GM21367 (cell line): ENCODE measurements around the gene RBBP8.
"Not testable (repeated sequence)": the region's sequence is repeated elsewhere in the genome, so short reads cannot be mapped to it uniquely, and the experiment has no call there.

Experiments
- ATAC-seq: cut with Tn5 transposase; IDR thresholded peaks from one replicate; pipeline ENCODE4 v1.9.1; 2021; ENCODE audit not compliant: unreplicated experiment

Gene RBBP8

DNA sequence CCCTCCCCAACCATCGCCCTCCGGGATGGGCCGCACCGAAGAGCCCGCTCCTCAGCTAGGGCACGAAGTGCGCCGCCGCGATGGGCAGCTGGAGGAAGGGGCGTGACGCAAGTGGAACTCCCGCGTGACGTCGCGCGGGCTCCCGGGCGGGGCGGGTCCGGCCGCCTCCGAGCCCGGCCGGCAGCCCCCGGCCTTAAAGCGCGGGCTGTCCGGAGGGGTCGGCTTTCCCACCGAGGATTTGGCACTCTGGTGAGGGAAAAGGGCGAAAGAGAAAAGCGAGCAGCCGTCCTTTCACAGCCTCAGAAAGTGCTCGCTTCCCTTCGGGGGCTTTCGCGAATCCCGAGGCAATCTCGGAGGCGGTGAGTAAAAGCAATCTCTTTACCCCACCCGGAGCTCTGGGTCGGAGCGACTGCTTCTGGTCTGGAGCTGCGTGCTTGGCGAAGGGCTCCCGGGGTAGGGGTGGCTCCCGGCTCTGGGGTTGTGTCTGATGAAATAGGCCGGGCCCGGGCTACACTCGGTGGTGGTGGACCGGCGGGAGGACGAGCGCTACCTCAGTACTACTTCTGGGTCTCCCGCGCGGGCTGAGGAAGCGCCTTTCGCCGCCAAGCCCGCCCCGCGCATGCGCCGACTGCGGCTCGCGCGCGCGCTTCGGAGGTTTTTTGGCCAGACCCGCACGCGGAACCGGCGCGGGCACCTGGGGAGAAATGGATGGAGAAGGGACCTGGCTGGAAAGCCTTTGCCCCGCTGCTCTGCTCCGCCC, at the start of gene RBBP8:
TSS of gene RBBP8 (plus strand) at position 123 of the 760 bp plus-strand sequence. CDS start 3,524 bp downstream, outside the sequence.
- peak; percentile 66 for ATAC-seq

DNA sequence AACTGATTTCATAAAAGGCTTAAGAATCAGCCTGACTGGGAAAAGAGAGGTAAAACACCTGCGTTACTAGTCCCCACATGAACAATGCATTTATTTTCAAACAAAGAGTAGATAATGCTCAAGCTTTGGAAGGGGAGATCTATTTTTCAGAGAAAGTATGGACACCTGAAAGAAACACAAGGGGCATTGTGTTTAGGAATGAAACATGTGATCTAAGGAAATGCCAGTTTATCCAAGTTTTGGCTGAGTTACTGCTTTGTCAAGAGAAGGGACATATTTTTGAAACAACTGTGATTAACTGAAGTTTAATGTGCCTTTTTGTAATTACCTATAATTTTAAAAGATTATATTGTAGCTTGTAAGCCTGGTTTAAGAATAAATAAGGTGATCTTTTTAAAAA, 49.3 kb upstream of the RBBP8 start:
- no peak for ATAC-seq

DNA sequence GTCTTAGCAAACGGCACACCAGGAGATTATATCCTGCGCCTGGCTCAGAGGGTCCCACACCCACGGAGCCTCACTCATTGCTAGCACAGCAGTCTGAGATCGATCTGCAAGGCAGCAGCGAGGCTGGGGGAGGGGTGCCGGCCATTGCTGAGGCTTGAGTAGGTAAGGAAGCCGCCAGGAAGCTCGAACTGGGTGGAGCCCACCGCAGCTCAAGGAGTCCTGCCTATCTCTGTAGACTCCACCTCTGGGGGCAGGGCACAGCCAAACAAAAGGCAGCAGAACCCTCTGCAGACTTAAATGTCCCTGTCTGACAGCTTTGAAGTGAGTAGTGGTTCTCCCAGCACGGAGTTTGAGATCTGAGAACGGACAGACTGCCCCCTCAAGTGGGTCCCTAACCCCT, 47.4 kb upstream of the RBBP8 start:
- ATAC-seq, result not testable (repeated sequence)

DNA sequence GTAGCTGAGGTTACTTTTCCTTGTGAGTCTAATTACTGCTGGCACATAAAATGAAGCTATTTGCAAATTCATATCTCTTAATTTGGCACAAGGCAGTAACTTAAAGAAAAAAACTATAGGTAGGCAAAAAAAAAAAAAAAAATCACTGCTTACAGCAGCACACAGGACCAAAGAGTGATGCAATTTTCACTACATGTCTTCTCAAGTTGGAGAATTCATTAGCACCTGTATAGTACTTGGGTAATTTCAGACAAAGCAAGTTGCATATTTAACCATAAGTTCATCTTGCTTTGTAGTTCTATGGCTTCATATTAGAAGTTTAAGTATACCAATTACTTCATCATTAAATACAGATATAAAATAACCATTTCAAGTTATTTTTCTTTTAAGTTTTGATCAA, 33.7 kb upstream of the RBBP8 start:
- no peak for ATAC-seq

DNA sequence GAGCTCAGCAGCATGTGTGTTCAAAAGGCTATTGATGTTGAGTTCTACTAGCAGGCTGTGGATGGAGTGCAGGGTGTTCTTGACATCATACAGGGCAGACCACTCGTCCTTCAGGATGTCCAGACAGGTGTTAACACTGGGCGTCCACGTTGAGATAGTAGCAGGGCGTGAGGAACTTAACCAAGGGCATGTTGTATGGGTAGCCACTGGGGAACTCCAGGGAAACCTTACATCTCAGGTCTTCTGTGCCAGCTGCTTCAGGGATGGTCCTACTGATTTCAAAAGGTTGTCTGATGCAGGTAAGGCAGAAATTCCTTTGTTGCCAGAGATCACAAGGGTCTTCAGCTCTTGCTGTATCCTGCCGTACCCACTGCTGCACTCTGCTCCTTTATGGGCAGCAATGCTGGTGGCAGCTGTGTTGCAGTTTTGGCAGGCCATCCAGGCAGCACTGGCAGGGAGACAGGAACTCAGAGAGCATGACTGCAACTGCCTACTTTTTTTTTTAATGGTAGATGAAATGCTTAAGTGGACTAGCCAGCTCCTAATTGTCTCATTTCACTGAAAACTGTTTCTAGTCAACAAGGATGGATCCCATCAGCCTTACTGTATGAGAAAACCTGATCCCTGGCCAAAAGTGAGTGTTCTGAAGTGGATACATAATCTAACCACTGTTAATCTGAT, 32.4 kb upstream of the RBBP8 start:
- ATAC-seq, result no peak

DNA sequence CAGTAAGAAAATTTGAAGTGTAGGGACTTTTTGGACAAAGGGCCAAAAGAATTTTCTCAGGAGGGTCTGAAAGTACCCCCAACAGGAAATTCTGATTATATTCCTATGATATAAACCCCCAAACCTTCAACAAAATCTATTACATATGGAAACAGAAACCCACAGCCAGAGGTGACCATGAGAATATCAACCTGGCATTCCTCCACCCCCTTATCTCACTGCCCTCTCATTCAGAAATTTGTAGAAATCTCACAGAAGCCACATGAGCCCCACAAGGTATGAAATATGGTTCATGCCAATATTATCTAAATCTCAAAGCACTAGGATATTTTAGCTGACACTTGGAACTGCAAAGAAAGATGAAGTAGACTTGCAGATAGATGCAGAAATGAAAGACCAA, 31.0 kb upstream of the RBBP8 start:
- ATAC-seq, result no peak

DNA sequence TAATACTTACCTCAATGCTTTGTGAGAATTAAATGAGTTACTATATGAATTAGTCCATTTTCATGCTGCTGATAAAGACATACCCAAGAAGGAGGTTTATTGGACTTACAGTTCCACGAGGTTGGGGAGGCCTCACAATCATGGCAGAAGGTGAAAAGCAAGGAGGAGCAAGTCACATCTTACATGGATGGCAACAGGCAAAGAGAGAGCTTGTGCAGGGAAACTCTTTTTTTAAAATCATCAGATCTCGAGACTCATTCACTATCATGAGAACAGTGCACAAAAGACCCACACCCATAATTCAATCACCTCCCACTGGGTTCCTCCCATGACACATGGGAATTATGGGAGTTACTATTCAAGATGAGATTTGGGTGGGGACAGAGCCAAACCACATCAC, 29.9 kb upstream of the RBBP8 start:
- not testable (repeated sequence) for ATAC-seq

DNA sequence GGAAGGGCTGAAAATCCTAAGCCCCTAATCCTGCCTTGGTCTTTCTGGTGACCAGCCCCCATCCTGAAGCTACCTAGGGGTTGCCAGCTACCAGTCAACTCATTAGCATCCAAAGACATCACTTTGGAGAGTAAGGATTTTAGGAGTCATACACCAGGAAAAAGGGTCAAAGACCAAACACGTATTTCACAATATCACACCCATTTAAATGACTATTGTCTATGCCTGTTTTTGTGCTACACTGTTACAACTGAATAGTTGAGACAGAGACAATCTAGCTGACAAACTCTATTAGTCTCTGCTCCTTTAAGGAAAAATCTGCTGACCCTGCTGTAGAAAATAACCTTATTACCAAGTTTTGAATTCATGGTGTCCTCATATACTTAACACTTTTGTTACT, 21.0 kb upstream of the RBBP8 start:
- no peak for ATAC-seq

DNA sequence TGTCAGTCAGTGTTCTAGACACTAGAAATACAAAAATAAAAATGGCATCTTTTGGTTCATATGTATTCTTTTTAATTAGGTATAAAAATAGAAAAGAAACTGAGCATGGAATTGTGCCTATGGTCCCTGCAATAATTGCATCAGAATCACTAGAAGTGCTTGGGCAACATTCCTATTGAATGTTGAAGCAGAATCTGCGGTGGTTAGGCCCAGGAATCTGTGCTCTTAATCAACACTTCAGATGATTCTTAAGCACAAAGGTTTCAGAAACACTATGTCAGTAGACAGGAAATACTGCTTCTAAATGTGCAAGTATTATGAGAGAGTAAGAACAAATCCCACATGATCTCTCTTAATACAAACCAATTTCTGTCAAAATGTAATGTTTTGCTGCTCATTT, 20.3 kb upstream of the RBBP8 start:
- ATAC-seq, result no peak

DNA sequence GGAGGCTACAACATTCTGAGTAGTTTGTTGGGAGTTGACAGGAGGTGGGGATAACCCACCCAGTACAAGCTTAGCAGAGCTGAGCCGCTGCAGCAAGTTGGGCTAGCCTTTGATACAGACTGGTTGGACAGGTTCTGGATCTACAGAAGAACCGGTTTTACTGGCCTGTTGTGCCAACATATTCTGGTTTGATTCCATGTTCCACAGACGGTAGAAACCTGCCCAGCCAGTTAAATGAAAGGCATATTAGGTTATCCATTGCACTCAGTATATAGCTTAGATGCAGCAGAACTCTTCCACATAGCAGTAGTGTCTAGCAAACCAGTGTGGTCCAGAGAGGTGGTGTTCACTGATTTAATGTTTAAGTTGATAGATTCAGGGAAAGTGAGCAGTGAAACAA, 19.3 kb upstream of the RBBP8 start:
- ATAC-seq, result no peak

DNA sequence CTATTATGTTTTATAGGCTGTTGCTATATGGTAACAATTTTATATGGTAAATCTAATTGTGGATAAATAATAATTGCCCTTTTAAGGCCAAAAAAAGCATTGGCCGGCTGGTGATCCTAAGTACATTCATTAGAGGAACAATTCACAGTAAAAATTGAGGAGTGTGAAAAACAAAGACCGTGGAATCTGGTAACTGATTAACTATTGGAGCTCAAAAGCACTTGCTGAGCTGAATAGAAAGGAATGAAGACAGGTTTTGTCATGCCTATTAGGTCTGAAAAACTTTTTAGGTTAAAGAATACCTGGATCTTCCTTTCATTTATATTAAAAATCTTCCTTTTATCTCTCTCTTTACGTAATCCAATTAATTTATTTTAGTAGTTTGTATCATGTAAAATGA, 18.5 kb upstream of the RBBP8 start:
- ATAC-seq, result no peak

DNA sequence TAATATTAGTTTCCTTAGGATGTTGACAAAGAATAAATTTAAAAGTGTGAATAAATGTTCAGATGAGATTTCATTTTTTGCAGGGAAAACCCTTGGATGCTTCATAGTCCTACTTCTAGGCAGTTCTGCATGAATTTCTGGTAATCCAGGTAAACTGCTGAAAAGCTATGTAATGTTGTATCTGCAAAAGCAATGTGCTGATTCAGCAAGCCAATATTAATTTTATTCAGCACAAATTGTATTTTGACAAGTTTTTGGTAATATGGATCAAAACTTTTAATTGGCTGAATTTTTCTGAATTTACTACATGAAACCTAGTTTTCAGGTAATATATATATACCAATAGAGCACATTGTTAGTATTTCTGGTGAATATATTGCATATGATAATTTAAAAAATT, 17.8 kb upstream of the RBBP8 start:
- no peak for ATAC-seq

DNA sequence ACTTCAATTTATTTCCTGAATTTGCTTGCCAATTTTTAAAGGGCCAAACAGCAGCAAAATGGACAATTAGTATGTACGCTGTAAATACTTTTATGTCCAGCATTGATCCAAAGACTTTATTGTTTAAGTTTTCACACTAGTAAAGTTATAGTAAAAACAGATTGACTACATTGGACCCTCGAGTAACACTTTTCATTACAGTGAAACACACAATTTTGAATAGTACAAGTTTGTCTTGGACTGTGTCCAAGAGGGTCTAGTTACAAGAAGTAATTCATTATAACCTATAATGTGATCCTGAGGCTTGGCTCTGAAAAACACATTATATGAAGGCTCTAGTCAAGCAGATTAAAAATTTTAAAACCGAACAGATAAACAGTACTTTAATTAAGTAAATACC, 11.4 kb upstream of the RBBP8 start:
- no peak for ATAC-seq

DNA sequence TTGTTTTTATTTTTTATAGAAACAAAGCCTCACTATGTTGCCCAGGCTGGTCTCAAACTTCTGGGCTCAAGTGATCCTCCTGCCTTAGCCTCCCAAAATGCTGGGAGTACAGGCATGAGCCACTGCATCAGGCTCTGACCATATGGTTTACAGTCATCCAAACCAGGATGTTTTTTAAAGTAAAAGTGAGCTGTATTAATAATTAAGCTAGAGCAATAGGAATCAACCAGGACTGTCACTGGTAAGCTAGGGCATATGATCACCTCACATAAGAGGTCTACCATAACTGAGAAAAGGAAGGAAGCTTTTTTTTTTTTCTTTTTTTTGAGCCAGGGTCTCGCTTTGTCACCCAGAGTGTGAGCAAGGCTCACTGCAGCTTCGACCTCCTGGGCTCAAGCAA, 8.5 kb upstream of the RBBP8 start:
- no peak for ATAC-seq

DNA sequence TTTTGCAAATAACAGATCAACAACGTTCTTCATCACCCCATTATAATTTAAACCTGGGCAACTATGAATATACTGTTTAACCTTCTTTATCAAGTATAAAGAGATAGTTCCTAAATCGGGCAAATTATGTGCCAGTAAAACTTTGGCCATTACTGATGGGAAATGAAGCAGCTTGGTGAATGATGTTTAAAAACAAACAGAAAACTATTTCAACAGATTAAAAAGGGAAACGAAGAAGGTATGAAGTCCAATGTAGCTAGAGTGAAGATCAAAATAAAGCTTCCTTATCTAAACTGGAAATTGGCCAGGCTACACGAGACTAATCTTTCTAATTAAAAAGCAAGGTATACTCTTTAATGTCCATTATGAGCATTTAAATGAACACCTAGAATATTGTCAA, 6.7 kb upstream of the RBBP8 start:
- ATAC-seq, result no peak

DNA sequence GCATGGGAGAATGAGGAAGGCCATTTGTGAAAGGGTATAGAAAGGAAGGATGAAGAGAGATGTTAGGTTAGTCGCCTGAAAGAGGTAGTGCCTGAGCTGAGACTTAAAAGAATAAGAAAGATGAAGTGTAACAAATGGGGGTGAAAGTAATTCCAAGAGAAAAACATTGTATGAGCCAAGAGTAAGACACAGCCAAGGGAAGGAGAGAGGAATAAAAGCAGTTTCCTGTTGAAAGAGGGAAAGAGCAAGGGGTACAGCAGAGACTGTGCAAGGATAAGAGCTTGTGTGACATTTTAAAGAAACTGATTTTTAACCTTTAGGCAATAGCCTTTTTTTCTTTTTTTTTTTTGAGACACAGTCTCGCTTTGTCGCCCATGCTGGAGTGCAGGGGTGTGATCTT, 4.8 kb upstream of the RBBP8 start:
- ATAC-seq, result no peak

DNA sequence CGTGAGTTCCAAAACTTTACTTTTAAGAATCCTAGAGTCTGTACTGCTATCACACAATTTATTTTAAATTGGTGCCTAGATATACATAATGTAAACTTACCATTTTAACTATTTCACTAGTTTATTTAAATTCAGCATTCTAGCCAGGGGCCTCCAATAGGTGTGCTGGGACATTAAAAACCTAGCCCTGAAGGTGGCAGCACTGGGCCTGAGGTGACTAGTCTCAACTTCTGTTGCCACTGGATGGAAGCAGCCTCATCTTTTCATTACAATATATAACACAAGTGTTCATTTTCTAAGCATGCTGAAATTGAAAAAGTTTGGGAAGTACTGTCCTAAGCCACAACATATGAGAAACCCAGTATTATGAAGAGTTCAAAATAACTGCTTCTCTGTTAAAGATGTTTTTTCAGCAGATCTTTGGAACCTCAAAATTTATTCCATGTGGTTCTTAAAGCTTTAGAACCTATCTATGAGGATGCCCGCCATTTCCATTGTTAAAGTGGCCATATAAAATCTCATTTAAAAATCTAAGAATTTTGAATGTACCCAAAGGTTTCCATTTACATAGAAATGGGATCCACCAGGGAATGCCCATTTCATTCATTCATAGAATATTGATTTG, 2.9 kb upstream of the RBBP8 start:
- ATAC-seq, result peak; percentile 33

DNA sequence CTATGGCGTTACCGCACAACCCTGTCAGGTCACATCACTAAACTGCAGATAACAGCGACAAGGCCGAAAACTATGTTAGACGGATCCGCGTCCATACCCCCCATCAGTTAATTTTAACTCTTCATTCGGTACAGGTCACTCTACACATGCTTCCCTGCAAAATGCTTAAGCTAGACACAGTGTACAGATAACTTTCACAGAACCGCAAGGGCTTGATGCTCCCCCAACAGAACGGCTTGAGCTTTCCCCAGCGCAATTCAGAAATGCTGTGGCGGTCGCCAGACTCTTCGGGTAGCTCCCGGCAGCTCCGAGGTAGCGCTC, 283 bp upstream of the RBBP8 start:
- peak; percentile 30 for ATAC-seq

DNA sequence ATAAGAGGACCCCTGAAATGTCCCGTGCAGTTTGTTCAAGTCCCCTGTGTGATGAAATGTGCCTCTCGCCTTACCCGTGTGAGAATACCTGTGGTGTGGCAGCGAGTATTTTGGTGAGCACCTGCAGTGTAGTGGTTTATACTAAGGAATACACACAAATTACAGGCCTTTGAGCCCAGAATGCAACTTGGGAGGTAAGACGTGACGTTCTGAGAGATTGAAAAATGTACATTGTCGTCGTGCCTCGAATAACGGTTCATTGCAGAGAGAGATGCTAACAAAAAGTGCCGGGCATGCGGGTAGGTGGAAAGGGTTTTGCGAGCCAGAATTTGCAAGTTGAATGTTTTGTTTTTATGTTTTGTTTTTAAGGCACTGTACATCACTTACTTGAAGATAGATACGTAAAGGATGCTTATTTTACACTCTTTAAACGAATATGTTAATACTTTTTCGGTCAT, 867 bp downstream of the RBBP8 start:
- ATAC-seq, result peak; percentile 17

DNA sequence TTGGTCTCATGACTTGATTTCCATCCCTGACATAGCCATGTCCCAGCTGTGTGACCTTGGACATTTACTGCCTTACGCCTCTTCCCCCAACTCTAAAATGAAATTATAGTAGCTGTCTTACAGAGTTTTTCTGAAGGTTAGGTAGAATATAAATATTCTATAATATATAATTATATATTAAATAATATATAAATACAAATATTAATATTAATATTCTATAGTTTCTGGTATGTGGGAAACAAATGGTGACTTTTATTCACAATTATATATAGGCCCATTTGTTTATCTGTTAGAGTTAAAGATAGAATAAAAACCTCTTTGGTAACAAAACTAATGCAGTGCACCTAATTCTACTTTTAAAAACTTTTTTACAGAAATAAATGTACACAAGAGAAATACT, 1.7 kb downstream of the RBBP8 start:
- no peak for ATAC-seq

DNA sequence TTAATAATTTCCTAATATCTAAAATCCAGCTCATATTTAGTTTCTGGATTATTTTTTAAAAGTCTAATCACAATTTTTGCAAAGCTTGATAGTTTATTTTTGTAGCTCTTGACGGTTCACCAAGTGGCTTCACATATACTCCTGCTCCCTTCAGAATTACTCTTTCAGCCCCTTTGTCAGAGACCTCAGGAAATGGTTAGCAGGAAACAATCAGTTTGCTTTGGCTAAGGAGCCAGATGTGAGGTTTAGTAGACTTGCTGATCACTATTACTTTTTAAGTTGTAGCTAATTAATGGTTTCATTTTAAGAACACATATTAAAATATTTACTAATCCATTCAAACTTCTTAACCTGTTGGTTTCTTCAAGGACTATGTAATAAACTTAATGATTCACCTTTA, 2.3 kb downstream of the RBBP8 start:
- no peak for ATAC-seq

DNA sequence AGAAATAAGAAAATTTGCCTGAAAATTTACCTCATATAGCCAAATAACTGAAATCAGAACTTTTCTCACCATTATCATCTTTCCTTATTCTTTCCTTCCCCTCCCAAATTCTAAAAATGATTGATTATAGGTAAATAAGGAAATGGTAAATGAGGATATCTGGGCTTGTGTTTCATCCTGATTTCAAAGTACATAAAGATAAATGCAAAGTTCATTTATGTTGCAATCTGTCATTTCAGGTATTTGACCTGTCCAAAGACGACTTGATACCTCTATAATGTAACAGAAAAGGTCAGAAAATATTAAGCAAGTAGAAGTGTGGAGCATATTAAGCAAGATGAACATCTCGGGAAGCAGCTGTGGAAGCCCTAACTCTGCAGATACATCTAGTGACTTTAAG, 3.4 kb downstream of the RBBP8 start:
- ATAC-seq, result no peak
